Measurements from ENCODE around the gene ITGA11. TPM values are rescaled to one million over a fixed set of nuclear protein-coding genes. Genes with fewer than 3 reads are reported as not detected.
A peak's percentile ranks its signal among the peaks of the same experiment; 100 is the strongest.

ITGA11 gene, protein sequence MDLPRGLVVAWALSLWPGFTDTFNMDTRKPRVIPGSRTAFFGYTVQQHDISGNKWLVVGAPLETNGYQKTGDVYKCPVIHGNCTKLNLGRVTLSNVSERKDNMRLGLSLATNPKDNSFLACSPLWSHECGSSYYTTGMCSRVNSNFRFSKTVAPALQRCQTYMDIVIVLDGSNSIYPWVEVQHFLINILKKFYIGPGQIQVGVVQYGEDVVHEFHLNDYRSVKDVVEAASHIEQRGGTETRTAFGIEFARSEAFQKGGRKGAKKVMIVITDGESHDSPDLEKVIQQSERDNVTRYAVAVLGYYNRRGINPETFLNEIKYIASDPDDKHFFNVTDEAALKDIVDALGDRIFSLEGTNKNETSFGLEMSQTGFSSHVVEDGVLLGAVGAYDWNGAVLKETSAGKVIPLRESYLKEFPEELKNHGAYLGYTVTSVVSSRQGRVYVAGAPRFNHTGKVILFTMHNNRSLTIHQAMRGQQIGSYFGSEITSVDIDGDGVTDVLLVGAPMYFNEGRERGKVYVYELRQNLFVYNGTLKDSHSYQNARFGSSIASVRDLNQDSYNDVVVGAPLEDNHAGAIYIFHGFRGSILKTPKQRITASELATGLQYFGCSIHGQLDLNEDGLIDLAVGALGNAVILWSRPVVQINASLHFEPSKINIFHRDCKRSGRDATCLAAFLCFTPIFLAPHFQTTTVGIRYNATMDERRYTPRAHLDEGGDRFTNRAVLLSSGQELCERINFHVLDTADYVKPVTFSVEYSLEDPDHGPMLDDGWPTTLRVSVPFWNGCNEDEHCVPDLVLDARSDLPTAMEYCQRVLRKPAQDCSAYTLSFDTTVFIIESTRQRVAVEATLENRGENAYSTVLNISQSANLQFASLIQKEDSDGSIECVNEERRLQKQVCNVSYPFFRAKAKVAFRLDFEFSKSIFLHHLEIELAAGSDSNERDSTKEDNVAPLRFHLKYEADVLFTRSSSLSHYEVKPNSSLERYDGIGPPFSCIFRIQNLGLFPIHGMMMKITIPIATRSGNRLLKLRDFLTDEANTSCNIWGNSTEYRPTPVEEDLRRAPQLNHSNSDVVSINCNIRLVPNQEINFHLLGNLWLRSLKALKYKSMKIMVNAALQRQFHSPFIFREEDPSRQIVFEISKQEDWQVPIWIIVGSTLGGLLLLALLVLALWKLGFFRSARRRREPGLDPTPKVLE
- 0.49 and 0.52 TPM in 2 replicates for polyA plus RNA-seq (2012; rRNA removed)
- 0.29 and 0.53 TPM in 2 replicates for polyA plus RNA-seq (2012; cell fraction: cytosol; rRNA removed)
- 1.0 and 1.1 TPM in 2 replicates for polyA plus RNA-seq (2012; cell fraction: nucleus; rRNA removed)

DNA sequence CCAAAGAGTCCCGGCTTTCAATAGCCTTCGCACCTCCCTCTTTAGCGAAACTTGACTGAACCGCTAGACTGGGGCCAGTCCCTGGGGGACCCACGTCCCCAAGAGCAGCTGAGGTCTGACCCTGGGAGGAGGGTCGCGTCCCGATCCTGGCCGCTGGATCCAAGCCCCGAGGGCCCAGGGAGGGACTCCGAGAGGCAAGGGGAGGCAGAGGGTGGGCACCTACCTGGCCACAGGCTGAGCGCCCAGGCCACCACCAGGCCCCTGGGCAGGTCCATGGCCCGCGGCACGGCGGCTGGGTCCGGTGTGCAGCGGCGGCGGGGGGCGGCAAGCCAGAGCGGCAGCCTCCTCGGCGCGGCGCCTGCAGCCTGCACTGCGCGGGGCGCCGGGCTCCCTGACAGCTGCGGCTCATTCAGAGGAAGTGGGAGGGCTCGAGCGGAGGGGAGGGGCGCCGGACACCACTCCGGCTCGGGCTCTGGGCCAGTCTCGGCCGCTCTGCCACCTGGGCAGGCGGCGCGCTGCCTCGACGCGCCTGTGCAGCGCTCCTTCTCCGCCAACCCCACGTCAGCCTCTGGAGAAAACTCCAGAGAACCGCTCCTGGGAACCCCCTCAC, at the start of gene ITGA11:
TSS of gene ITGA11 (minus strand) at position 372 of the 610 bp plus-strand sequence. CDS start at position 275, 97 bp downstream.
- CTCF ChIA-PET, result interaction anchor here (0.9 kb wide), 1 partner anchor 10 kb away, joined by 3 read pairs; no protein-coding TSS in a partner anchor
- Histone ChIP-seq H3K4me2 (peak within 1 kb of the TSS; percentile 97), H3K79me2 (ENCODE audit: insufficient read depth) (no peaks in the 10 kb centered on the region), H3K9me2 (no peaks in the 10 kb centered on the region), H3F3A (replicated peaks; ENCODE audit: insufficient read depth) (no peaks in the 10 kb centered on the region), H3K36me3 (replicated peaks in 1 of 2; ENCODE audit: control insufficient read depth in 1 of 2, insufficient read depth in 2 of 2, low read length in 1 of 2) (no peaks in the 10 kb centered on the region), H3K9ac (no peak within 1 kb of the TSS; the same call in 1 of the 2 replicates), H3K27ac (ENCODE audit: low read depth in 2 of 2, low read length in 1 of 2) (no peak within 1 kb of the TSS), H3K4me3 (ENCODE audit: low read depth in 2 of 2, low read length in 1 of 2) (peak within 1 kb of the TSS; percentile 42 to 75), H2AFZ (ENCODE audit: low read depth) (peak within 1 kb of the TSS; percentile 68), H3K27me3 (ENCODE audit: insufficient read depth) (peaks cover 47% of the 10 kb centered on the region), H3K9me3 (no peaks in the 10 kb centered on the region), H3K4me1 (ENCODE audit: control insufficient read depth in 1 of 2, insufficient read depth in 2 of 2, low read depth in 1 of 2, low read length in 1 of 2) (peaks cover 0 to 14% of the 10 kb centered on the region in 2 experiments; a peak in 1 of 4 replicates), H4K20me1 (ENCODE audit: insufficient read depth) (no peaks in the 10 kb centered on the region)
- TF ChIP-seq EZH2phosphoT487 (IDR thresholded peaks at IDR 0.05; ENCODE audit: borderline replicate concordance, low read depth) (no peak), NFIC (IDR thresholded peaks at IDR 0.05; ENCODE audit: borderline replicate concordance) (0 out of 2 replicates have a peak, but pooled peaks have one; percentile 13), MXI1 (IDR thresholded peaks at IDR 0.05; ENCODE audit: low read depth, low read length) (peak; percentile 50; the same call in 1 of the 2 replicates), TEAD4 (IDR thresholded peaks at IDR 0.05; ENCODE audit: borderline replicate concordance, insufficient read depth) (no peak), ELF1 (IDR thresholded peaks at IDR 0.05) (no peak)
- TF ChIP-seq, protein P1, sequence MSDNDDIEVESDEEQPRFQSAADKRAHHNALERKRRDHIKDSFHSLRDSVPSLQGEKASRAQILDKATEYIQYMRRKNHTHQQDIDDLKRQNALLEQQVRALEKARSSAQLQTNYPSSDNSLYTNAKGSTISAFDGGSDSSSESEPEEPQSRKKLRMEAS (IDR thresholded peaks at IDR 0.05; ENCODE audit: low read depth), result peak; percentile 79
- WGBS (ENCODE audit: low lambda C conversion rate), result 6% methylated on average over 24 of the region's 49 CpGs
- POLR2A ChIA-PET, result no interaction called here
- peak; percentile 91 for DNase-seq

DNA sequence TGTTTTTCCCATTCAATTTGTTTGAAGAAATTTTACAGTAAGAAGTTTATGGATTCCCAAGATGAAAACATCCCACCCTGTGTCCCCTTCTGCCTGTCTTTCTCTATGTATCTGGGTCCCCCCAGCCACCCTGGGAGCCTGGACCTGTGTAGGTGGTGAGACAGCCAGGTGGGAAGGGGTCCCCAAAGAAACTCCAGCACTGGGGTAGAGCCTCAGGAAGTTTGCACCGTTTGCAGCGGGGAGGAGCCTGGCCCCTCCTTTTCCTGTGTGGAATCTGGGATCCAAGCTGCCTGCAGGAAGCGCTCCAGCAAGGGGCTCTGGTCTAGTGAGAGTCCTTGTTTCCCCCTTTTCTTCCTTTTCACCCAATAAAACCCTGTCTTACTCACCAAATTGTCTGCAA, 49.4 kb upstream of the ITGA11 start:
- Histone ChIP-seq H3K9ac (no peak overlapping the region), H3F3A (replicated peaks; ENCODE audit: insufficient read depth) (peaks cover 4% of the 10 kb centered on the region), H3K4me1 (ENCODE audit: control insufficient read depth in 1 of 2, insufficient read depth in 2 of 2, low read depth in 1 of 2, low read length in 1 of 2) (peaks cover 0 to 15% of the 10 kb centered on the region in 2 experiments; a peak in 3 of 4 replicates), H3K4me2 (no peak overlapping the region), H3K27me3 (ENCODE audit: insufficient read depth) (no peaks in the 10 kb centered on the region), H3K27ac (ENCODE audit: low read depth in 2 of 2, low read length in 1 of 2) (no peak overlapping the region), H3K36me3 (replicated peaks in 1 of 2; ENCODE audit: control insufficient read depth in 1 of 2, insufficient read depth in 2 of 2, low read length in 1 of 2) (no peaks in the 10 kb centered on the region), H3K4me3 (ENCODE audit: low read depth in 2 of 2, low read length in 1 of 2) (no peak overlapping the region), H3K79me2 (ENCODE audit: insufficient read depth) (no peaks in the 10 kb centered on the region), H3K9me2 (no peaks in the 10 kb centered on the region), H2AFZ (ENCODE audit: low read depth) (no peak overlapping the region), H4K20me1 (ENCODE audit: insufficient read depth) (no peaks in the 10 kb centered on the region), H3K9me3 (no peaks in the 10 kb centered on the region)
- ChIA-PET CTCF (interaction anchor here (1.1 kb wide), 1 partner anchor 14 kb away, joined by 3 read pairs; no protein-coding TSS in a partner anchor), POLR2A (no interaction called here)
- DNase-seq, result no peak
- WGBS (ENCODE audit: low lambda C conversion rate), result 63% methylated on average over 3 of the region's 3 CpGs
- TF ChIP-seq TCF12 (IDR thresholded peaks at IDR 0.05) (no peak), MEF2A (IDR thresholded peaks at IDR 0.05; ENCODE audit: borderline replicate concordance, low read depth) (no peak), FOXJ3 (CRISPR knock-in tag; IDR thresholded peaks at IDR 0.05) (no peak), GABPA (IDR thresholded peaks at IDR 0.05; ENCODE audit: low read depth) (no peak), ELF1 (IDR thresholded peaks at IDR 0.05) (no peak), JUND (IDR thresholded peaks at IDR 0.05) (no peak)
- TF ChIP-seq, protein P2, sequence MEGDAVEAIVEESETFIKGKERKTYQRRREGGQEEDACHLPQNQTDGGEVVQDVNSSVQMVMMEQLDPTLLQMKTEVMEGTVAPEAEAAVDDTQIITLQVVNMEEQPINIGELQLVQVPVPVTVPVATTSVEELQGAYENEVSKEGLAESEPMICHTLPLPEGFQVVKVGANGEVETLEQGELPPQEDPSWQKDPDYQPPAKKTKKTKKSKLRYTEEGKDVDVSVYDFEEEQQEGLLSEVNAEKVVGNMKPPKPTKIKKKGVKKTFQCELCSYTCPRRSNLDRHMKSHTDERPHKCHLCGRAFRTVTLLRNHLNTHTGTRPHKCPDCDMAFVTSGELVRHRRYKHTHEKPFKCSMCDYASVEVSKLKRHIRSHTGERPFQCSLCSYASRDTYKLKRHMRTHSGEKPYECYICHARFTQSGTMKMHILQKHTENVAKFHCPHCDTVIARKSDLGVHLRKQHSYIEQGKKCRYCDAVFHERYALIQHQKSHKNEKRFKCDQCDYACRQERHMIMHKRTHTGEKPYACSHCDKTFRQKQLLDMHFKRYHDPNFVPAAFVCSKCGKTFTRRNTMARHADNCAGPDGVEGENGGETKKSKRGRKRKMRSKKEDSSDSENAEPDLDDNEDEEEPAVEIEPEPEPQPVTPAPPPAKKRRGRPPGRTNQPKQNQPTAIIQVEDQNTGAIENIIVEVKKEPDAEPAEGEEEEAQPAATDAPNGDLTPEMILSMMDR (IDR thresholded peaks at IDR 0.05), result no peak
- TF ChIP-seq, protein P3, sequence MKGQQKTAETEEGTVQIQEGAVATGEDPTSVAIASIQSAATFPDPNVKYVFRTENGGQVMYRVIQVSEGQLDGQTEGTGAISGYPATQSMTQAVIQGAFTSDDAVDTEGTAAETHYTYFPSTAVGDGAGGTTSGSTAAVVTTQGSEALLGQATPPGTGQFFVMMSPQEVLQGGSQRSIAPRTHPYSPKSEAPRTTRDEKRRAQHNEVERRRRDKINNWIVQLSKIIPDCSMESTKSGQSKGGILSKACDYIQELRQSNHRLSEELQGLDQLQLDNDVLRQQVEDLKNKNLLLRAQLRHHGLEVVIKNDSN (IDR thresholded peaks at IDR 0.05; ENCODE audit: borderline replicate concordance, low read depth), result no peak
- TF ChIP-seq, protein P4, sequence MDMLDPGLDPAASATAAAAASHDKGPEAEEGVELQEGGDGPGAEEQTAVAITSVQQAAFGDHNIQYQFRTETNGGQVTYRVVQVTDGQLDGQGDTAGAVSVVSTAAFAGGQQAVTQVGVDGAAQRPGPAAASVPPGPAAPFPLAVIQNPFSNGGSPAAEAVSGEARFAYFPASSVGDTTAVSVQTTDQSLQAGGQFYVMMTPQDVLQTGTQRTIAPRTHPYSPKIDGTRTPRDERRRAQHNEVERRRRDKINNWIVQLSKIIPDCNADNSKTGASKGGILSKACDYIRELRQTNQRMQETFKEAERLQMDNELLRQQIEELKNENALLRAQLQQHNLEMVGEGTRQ (IDR thresholded peaks at IDR 0.05; ENCODE audit: borderline replicate concordance, low read depth, low read length), result no peak
- TF ChIP-seq, protein P5, sequence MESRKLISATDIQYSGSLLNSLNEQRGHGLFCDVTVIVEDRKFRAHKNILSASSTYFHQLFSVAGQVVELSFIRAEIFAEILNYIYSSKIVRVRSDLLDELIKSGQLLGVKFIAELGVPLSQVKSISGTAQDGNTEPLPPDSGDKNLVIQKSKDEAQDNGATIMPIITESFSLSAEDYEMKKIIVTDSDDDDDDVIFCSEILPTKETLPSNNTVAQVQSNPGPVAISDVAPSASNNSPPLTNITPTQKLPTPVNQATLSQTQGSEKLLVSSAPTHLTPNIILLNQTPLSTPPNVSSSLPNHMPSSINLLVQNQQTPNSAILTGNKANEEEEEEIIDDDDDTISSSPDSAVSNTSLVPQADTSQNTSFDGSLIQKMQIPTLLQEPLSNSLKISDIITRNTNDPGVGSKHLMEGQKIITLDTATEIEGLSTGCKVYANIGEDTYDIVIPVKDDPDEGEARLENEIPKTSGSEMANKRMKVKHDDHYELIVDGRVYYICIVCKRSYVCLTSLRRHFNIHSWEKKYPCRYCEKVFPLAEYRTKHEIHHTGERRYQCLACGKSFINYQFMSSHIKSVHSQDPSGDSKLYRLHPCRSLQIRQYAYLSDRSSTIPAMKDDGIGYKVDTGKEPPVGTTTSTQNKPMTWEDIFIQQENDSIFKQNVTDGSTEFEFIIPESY (IDR thresholded peaks at IDR 0.05; ENCODE audit: borderline replicate concordance, low read depth), result no peak

Data from SK-N-SH (cell line).